Measurements from ENCODE around the gene MARF1. TPM values are rescaled to one million over a fixed set of nuclear protein-coding genes. Genes with fewer than 3 reads are reported as not detected.

Gene MARF1
- total and polyA plus RNA-seq, 2 of the 8 experiments (the other 6 are each of a cell fraction or from before 2014, with no cell fraction given) = 5.6 to 31.4 TPM

DNA sequence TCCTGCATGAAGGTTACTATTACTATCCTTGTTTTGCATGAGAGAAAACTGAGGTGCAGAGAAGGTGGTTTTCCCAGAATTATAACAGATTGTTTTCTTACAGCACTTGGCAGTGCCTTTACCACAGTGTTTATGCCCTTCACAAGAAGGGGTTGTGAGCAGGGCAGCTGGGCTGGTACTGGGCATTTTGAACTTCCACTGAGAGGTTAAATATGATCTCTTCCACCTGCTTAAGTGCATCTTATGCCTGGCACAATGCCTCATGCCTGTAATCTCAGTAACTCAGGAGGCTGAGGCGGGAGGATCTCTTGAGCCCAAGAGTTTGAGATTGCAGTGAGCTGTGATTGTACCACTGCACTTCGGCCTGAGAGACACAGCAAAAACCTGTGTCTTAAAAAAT, 43.3 kb upstream of the MARF1 start:
- no peaks in the 10 kb centered on the region for H4K20me1 ChIP-seq (replicated peaks in 1 of 2; ENCODE audit: control insufficient read depth in 1 of 2, insufficient read depth in 2 of 2, low read length in 2 of 2)
- WGBS, 2 experiments (ENCODE audit: extremely low coverage in 1 of 2, insufficient coverage in 1 of 2, insufficient read length in 1 of 2, insufficient replicate concordance in 2 of 2, low coverage in 1 of 2, low lambda C conversion rate in 2 of 2, missing lambda C conversion rate in 1 of 2) = 94% methylated on average over 2 of the region's 2 CpGs; no CpG with 5 or more reads in 1 of the 2 experiments
- no peak overlapping the region for H3K18ac ChIP-seq (ENCODE audit: extremely low read depth, low read length)
- no peak overlapping the region for H3K27ac ChIP-seq (ENCODE audit: low read depth, low read length)
- no peak overlapping the region for H2BK120ac ChIP-seq (replicated peaks; ENCODE audit: low read depth, low read length)
- no peak overlapping the region for H3K4me2 ChIP-seq (ENCODE audit: insufficient read depth in 1 of 2, low read depth in 2 of 2, low read length in 2 of 2)
- H3K79me2 ChIP-seq (ENCODE audit: control insufficient read depth in 1 of 2, insufficient read depth in 2 of 2, low read length in 2 of 2) = no peaks in the 10 kb centered on the region
- no peak overlapping the region for H2BK5ac ChIP-seq (ENCODE audit: low read depth, low read length)
- no peak overlapping the region for H3K56ac ChIP-seq (replicated peaks; ENCODE audit: insufficient read length, low read depth, low read length)
- H3K4me1 ChIP-seq (replicated peaks in 1 of 4; ENCODE audit: control insufficient read depth in 3 of 4, insufficient read depth in 4 of 4, low read length in 3 of 4) = no peaks in the 10 kb centered on the region
- H4K91ac ChIP-seq (replicated peaks; ENCODE audit: insufficient read length, low read length) = no peak overlapping the region
- H3K9ac ChIP-seq (replicated peaks in 1 of 4; ENCODE audit: extremely low read depth in 1 of 4, low read depth in 3 of 4, low read length in 3 of 4) = no peak overlapping the region
- no peak for FAIRE-seq
- peaks cover 0 to 13% (median 8%) of the 10 kb centered on the region in 4 experiments; a peak in 5 of 8 replicates for H3K36me3 ChIP-seq (ENCODE audit: control insufficient read depth in 2 of 4, insufficient read depth in 4 of 4, low read length in 3 of 4)
- no peaks in the 10 kb centered on the region for H3K79me1 ChIP-seq (ENCODE audit: low read depth, low read length)
- CTCF ChIA-PET (ENCODE audit: partially characterized antibody) = interaction anchor here (0.7 to 1.3 kb wide), 2 partner anchors 16 to 18 kb away, joined by 3 read pairs; no protein-coding TSS in a partner anchor
- no peak overlapping the region for H4K8ac ChIP-seq (ENCODE audit: extremely low read depth, insufficient read depth, low read length)
- H3K27me3 ChIP-seq (replicated peaks in 1 of 4; ENCODE audit: control insufficient read depth in 3 of 4, extremely low read depth in 1 of 4, insufficient read depth in 3 of 4, low read length in 3 of 4) = no peaks in the 10 kb centered on the region
- no peak overlapping the region for H2BK15ac ChIP-seq (ENCODE audit: low read length)
- no peak overlapping the region for H3K23ac ChIP-seq (ENCODE audit: insufficient read length)
- DNase-seq (ENCODE audit: low read depth in 1 of 2, low spot score in 2 of 2) = no peak
- H2AFZ ChIP-seq (ENCODE audit: low read length) = no peak overlapping the region
- TF ChIP-seq HDAC6 (IDR thresholded peaks at IDR 0.05; ENCODE audit: low read depth, low read length) (no peak), RBBP5 (IDR thresholded peaks at IDR 0.05; ENCODE audit: borderline replicate concordance, low read depth, low read length) (no peak), CTBP2 (IDR thresholded peaks at IDR 0.05; ENCODE audit: borderline replicate concordance, insufficient read depth, insufficient read length, low read length) (no peak), EGR1 (IDR thresholded peaks at IDR 0.05; ENCODE audit: borderline replicate concordance, low read depth, low read length) (no peak), EP300 (IDR thresholded peaks at IDR 0.05; ENCODE audit: borderline replicate concordance in 1 of 2, low read depth in 2 of 2, low read length in 2 of 2) (no peak), JUN (IDR thresholded peaks at IDR 0.05; ENCODE audit: low read depth, low read length) (no peak), CHD1 (IDR thresholded peaks at IDR 0.05; ENCODE audit: low read depth, low read length) (no peak), SP4 (IDR thresholded peaks at IDR 0.05; ENCODE audit: low read length) (no peak), SUZ12 (IDR thresholded peaks at IDR 0.05; ENCODE audit: low read length) (no peak), JUND (IDR thresholded peaks at IDR 0.05; ENCODE audit: low read length) (no peak), TAF1 (IDR thresholded peaks at IDR 0.05; ENCODE audit: low read depth, low read length) (no peak), SP2 (IDR thresholded peaks at IDR 0.05; ENCODE audit: low read length) (no peak), FOSL1 (IDR thresholded peaks at IDR 0.05; ENCODE audit: insufficient read depth, low read depth, low read length) (no peak)
- TF ChIP-seq, protein P1, sequence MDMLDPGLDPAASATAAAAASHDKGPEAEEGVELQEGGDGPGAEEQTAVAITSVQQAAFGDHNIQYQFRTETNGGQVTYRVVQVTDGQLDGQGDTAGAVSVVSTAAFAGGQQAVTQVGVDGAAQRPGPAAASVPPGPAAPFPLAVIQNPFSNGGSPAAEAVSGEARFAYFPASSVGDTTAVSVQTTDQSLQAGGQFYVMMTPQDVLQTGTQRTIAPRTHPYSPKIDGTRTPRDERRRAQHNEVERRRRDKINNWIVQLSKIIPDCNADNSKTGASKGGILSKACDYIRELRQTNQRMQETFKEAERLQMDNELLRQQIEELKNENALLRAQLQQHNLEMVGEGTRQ (IDR thresholded peaks at IDR 0.05; ENCODE audit: low read length) = no peak
- H3K4me3 ChIP-seq (ENCODE audit: extremely low read depth in 1 of 4, insufficient read depth in 2 of 4, low read depth in 3 of 4, low read length in 4 of 4) = no peak overlapping the region
- H3K9me3 ChIP-seq (ENCODE audit: insufficient read depth in 2 of 2, low read depth in 1 of 2, low read length in 1 of 2) = no peaks in the 10 kb centered on the region
- H3K23me2 ChIP-seq (ENCODE audit: low read depth, low read length) = no peaks in the 10 kb centered on the region
- H2AK5ac ChIP-seq (ENCODE audit: low read depth, low read length) = no peak overlapping the region
- no peak overlapping the region for H2BK12ac ChIP-seq (ENCODE audit: low read depth, low read length)
- no peak overlapping the region for H3K4ac ChIP-seq (replicated peaks; ENCODE audit: insufficient read length, low read depth, low read length)
- POLR2A ChIA-PET (ENCODE audit: partially characterized antibody) = no interaction called here
- no peak overlapping the region for H4K5ac ChIP-seq (ENCODE audit: insufficient read length, low read depth, low read length)
- no peak overlapping the region for H3K14ac ChIP-seq (ENCODE audit: insufficient read length)
- no peak overlapping the region for H2BK20ac ChIP-seq (ENCODE audit: low read length)

Measured in H1 (cell line).